Stimulated activated CD4-positive, alpha-beta T cell treated with anti-CD3 and anti-CD28 coated beads, Interleukin-4, amount 100 ng/mL, for 4 hours (primary cell): ENCODE data around the gene FZD1.
A peak's percentile ranks its signal among the peaks of the same experiment; 100 is the strongest.

Source experiments
- DNase-seq, 2 experiments: peaks; one replicate each; pipeline ENCODE4 v3.0.0-alpha.2; 2020

FZD1 gene

DNA sequence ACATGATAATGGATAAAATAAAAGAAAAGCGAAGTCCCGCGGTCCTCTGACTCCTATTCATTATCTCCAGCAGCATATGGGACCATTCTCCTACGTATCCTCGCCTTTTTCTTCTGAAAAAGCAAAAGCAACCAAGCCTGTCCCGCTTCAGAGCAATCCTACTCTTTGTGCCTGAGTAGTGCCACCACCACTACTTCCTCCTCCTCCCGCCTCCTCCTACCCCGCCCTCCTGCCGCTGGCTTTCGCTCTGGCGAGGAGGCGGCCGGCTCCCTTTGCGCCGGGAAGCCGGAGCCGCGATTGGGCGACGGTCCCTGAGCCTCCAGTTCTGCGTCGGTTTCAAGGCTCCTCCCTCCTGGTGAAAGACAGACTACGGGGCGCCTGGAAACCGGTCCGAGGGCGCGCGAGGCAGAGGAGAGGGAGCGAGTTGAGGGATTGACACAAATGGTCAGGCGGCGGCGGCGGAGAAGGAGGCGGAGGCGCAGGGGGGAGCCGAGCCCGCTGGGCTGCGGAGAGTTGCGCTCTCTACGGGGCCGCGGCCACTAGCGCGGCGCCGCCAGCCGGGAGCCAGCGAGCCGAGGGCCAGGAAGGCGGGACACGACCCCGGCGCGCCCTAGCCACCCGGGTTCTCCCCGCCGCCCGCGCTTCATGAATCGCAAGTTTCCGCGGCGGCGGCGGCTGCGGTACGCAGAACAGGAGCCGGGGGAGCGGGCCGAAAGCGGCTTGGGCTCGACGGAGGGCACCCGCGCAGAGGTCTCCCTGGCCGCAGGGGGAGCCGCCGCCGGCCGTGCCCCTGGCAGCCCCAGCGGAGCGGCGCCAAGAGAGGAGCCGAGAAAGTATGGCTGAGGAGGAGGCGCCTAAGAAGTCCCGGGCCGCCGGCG is at the start of gene FZD1:
FZD1 (plus strand) TSS at position 388 of the 878 bp plus-strand sequence; CDS start at position 836, 448 bp downstream.
- DNase-seq = peak; percentile 51 to 55

DNA sequence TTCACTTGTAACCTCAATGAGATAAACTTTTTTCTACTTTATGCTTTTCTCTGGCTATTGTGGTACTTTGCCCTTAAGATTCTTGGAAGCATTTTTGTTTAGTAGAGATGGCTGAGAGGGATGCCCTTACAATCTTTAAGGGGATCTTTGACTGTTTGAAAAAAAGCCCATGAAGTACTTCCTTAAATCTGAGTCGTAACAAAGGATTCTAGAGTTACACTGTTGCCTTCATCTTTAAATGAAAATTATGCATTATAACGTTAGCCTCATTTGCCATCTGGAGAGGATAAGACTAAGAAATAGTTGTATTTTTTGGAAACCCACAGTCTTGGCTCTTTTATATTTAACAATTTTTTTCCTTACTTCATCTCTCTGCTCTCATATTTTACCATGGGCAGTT is 37.8 kb upstream of the FZD1 start:
- no peak for DNase-seq

DNA sequence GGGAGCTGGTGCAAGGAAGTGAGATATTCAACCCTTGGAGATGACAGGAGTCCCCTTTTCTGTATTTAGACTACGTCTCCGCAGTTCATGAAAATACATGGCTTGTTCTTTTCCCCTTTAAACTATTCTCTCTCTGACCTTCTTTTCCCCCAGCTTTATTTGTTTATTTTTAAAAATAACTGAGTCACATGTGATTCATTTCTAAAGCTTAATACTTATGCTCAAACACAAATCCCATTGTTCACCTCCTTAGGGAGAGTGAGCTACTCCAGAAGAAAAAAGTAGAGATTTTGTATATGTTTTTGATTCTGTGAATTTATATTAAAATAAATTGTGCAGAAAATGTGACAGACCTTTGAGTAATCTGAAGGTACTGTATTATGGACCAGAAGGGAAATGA is 35.9 kb upstream of the FZD1 start:
- DNase-seq = no peak

GRCh38 chr7:91228927-91229558 is 35.2 kb upstream of the FZD1 start:
- no peak for DNase-seq

- no peak for DNase-seq
Observed at GRCh38 chr7:91230100-91230499, 34.1 kb upstream of the FZD1 start.

- DNase-seq = no peak
Observed at GRCh38 chr7:91230503-91230902, 33.7 kb upstream of the FZD1 start.

- DNase-seq = no peak
Observed at GRCh38 chr7:91233212-91233611, 31.0 kb upstream of the FZD1 start.

- no peak for DNase-seq
Observed at GRCh38 chr7:91235211-91235832, 28.9 kb upstream of the FZD1 start.

DNA sequence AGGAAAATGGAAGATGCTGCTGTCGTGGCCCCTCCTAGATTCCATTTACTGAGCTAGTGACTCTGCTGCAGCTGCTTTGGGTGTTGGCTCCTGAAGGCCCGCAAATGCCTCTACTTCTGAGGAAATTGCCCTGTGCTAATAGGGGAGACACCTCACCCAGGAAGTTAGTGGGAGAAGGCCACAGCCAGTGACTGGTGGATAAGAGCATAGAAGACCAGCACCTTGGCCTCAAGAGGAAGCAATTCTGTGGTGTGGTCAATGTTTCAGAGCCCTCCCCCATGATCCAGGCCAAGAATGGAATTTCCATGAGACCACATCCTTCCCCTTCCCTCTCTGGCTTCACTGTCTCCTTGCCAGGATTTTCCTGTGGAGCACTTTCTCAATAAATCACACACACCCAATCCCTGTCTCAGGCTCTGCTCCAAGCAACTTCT is 25.0 kb upstream of the FZD1 start:
- no peak for DNase-seq

- no peak for DNase-seq
Observed at GRCh38 chr7:91239772-91240171, 24.5 kb upstream of the FZD1 start.

- DNase-seq = no peak
Observed at GRCh38 chr7:91240376-91240941, 23.8 kb upstream of the FZD1 start.

- no peak for DNase-seq
Observed at GRCh38 chr7:91242097-91242844, 22.0 kb upstream of the FZD1 start.

GRCh38 chr7:91243591-91244301 is 20.5 kb upstream of the FZD1 start:
- DNase-seq = no peak

- no peak for DNase-seq
Observed at GRCh38 chr7:91247500-91247899, 16.7 kb upstream of the FZD1 start.

GRCh38 chr7:91248996-91249395 is 15.2 kb upstream of the FZD1 start:
- DNase-seq = no peak

DNA sequence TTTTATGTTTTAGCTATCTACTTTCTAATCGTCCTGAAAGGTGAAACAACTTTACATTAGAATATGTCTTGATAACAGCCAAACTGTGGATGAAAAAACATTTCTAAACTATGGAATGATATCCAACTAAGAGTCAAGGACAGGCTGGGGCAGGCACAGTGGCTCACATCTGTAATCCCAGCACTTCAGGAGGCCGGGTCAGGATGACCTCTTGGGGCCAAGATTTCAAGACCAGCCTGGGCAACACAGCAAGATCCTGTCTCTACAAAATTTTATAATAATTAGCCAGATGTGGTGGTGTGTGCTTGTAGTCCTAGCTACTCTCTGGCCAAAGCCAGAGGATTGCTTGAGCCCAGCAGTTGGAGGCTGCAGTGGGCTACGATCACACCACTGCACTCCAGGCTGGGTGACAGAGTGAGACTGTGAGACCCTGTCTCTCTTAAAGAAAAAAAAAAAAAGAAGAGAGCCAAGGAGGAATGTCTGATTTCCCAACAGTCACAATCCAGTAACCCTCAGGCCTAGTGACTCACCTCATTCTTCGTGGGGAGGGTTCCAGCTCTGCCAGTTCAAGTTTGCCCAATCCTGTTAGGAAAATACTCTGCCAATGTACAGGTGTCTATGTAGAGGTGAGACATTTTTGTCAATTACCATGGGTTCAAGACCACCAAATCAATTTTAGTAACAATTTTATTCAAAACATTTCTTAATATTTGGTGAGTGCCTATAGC is 14.6 kb upstream of the FZD1 start:
- DNase-seq = no peak

DNA sequence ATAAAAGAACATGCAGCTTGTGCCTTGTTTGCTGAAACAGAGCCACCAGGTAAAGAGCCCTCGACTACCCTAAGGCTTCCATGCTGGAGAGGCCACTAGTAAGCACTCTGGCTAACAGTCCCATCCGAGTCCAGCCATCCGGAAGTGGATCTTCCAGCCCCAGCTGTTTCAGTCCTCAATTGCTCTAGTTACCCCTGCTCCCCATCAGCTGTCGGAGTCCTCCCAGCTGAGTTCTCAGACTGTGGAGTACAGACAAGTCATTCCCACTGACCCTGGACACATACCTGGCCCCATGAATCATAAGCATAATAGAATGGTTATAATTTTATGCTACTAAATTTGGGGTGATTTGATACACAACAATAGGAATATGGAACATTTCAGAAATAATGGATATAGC is 13.5 kb upstream of the FZD1 start:
- no peak for DNase-seq

DNA sequence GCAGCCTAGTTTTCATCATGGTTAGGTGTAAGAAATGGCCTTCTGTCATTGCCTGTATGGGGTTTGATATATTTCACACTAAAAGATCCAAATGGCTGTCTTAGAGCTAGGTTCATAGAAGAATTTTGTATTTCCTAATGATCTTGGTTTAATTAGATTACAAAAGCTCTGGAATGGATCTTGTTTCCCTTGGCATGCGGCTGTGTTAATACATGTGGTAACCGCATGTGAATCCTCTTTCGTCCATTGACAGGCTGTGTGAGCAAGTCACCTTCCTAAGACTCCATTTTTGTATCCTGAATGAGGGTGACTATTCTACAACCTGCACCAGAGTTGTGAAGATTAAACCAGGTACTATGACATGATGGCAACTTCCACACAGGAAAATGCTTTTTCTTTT is 12.4 kb upstream of the FZD1 start:
- no peak for DNase-seq

GRCh38 chr7:91263384-91264045 is 718 bp upstream of the FZD1 start:
- no peak for DNase-seq

DNA sequence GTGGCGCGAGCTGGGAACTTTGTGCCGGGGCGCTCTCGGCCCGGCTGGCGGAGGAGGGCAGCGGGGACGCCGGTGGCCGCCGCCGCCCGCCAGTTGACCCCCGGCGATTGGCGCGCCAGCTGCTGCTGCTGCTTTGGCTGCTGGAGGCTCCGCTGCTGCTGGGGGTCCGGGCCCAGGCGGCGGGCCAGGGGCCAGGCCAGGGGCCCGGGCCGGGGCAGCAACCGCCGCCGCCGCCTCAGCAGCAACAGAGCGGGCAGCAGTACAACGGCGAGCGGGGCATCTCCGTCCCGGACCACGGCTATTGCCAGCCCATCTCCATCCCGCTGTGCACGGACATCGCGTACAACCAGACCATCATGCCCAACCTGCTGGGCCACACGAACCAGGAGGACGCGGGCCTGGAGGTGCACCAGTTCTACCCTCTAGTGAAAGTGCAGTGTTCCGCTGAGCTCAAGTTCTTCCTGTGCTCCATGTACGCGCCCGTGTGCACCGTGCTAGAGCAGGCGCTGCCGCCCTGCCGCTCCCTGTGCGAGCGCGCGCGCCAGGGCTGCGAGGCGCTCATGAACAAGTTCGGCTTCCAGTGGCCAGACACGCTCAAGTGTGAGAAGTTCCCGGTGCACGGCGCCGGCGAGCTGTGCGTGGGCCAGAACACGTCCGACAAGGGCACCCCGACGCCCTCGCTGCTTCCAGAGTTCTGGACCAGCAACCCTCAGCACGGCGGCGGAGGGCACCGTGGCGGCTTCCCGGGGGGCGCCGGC is 870 bp downstream of the FZD1 start:
- DNase-seq = peak in 1 of 2 experiments; percentile 13
